ENCODE results near the gene PARD3B. TPM values are rescaled to one million over a fixed set of nuclear protein-coding genes. Genes with fewer than 3 reads are reported as not detected.

The PARD3B gene
- total RNA-seq, 1 donor from 2014 or later: 0.66 TPM

DNA sequence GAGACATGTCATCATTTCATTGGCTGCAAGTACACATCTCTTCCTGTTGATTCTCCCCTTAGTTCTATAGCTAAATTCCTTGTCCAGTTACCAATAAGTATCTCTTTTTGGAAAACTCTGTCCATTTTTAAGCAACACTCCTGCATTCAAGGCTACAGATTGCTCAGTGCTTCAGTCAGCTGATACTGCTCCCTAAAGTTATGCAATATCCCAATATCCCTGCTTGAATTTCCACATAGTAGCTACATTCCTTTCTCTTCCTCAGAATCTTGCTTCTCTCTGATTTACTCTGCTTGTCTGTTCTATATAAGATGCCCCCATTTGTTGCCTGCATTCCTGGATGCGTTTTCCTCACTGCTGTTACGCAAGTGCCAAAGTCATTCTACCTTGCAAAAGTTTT lies 109.8 kb downstream of the PARD3B start:
- Mint-ChIP-seq H3K4me3 (ENCODE audit: unreplicated experiment) (no peak overlapping the region), H3K36me3 (ENCODE audit: unreplicated experiment) (no peaks in the 10 kb centered on the region), H3K27ac (ENCODE audit: unreplicated experiment) (no peak overlapping the region), H3K27me3 (ENCODE audit: unreplicated experiment) (no peaks in the 10 kb centered on the region), H3K9me3 (ENCODE audit: unreplicated experiment) (no peaks in the 10 kb centered on the region), H3K4me1 (ENCODE audit: low read depth, unreplicated experiment) (no peaks in the 10 kb centered on the region)
- no peak for DNase-seq
- no peak for TF ChIP-seq CTCF (IDR thresholded peaks at IDR 0.05; ENCODE audit: partially characterized antibody, unreplicated experiment)

DNA sequence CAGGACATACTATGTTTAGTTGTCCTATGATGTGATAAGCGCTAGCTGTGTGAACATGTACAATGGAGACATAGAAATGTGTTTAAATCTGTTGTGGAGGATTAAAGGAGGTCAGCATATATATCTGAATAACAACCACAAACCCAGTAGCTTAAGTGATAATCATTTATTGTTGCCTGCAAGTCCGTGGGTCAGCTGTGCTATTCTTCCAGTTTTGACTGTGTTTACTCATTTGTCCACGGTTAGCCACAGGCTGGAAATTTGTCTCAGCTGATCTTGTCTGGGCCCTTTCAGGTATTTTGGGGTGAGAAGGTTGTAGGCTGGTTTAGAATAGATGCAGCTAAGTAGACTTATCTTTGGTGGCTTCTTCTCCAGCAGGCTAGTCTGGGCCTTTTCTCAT lies 110.4 kb downstream of the PARD3B start:
- Mint-ChIP-seq H3K27ac (ENCODE audit: unreplicated experiment) (no peak overlapping the region), H3K9me3 (ENCODE audit: unreplicated experiment) (no peaks in the 10 kb centered on the region), H3K27me3 (ENCODE audit: unreplicated experiment) (no peaks in the 10 kb centered on the region), H3K36me3 (ENCODE audit: unreplicated experiment) (no peaks in the 10 kb centered on the region), H3K4me1 (ENCODE audit: low read depth, unreplicated experiment) (no peaks in the 10 kb centered on the region), H3K4me3 (ENCODE audit: unreplicated experiment) (no peak overlapping the region)
- no peak for TF ChIP-seq CTCF (IDR thresholded peaks at IDR 0.05; ENCODE audit: partially characterized antibody, unreplicated experiment)
- no peak for DNase-seq

- no peak overlapping the region for H3K4me3 Mint-ChIP-seq (ENCODE audit: unreplicated experiment)
- H3K9me3 Mint-ChIP-seq (ENCODE audit: unreplicated experiment): no peaks in the 10 kb centered on the region
- no peak for TF ChIP-seq CTCF (IDR thresholded peaks at IDR 0.05; ENCODE audit: partially characterized antibody, unreplicated experiment)
- H3K27me3 Mint-ChIP-seq (ENCODE audit: unreplicated experiment): no peaks in the 10 kb centered on the region
- no peak overlapping the region for H3K27ac Mint-ChIP-seq (ENCODE audit: unreplicated experiment)
- no peaks in the 10 kb centered on the region for H3K36me3 Mint-ChIP-seq (ENCODE audit: unreplicated experiment)
- no peak for DNase-seq
- H3K4me1 Mint-ChIP-seq (ENCODE audit: low read depth, unreplicated experiment): no peaks in the 10 kb centered on the region
Observed at GRCh38 chr2:204657024-204657423, 111.7 kb downstream of the PARD3B start.

DNA sequence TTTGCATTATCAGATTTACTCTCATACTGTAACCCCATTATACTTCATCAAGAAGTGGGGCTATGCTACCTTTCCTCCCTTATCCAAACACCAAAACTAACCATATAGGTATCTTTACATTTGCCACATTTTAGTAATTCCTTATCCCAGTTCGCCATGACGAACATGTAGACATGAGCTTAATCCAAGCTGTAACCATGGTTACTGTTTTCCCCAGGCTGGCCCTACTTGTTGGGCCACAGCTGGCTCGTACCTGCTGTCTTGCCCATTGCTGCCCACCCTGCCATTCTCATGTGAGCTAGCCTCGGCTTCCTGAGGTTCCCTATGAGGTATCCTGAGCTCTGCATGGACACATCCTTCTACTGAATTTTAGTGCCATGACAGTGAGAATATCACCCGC lies 117.7 kb downstream of the PARD3B start:
- Mint-ChIP-seq H3K4me3 (ENCODE audit: unreplicated experiment) (no peak overlapping the region), H3K4me1 (ENCODE audit: low read depth, unreplicated experiment) (no peaks in the 10 kb centered on the region), H3K36me3 (ENCODE audit: unreplicated experiment) (no peaks in the 10 kb centered on the region), H3K27me3 (ENCODE audit: unreplicated experiment) (no peaks in the 10 kb centered on the region), H3K9me3 (ENCODE audit: unreplicated experiment) (no peaks in the 10 kb centered on the region), H3K27ac (ENCODE audit: unreplicated experiment) (no peak overlapping the region)
- DNase-seq: no peak
- TF ChIP-seq CTCF (IDR thresholded peaks at IDR 0.05; ENCODE audit: partially characterized antibody, unreplicated experiment): no peak

DNA sequence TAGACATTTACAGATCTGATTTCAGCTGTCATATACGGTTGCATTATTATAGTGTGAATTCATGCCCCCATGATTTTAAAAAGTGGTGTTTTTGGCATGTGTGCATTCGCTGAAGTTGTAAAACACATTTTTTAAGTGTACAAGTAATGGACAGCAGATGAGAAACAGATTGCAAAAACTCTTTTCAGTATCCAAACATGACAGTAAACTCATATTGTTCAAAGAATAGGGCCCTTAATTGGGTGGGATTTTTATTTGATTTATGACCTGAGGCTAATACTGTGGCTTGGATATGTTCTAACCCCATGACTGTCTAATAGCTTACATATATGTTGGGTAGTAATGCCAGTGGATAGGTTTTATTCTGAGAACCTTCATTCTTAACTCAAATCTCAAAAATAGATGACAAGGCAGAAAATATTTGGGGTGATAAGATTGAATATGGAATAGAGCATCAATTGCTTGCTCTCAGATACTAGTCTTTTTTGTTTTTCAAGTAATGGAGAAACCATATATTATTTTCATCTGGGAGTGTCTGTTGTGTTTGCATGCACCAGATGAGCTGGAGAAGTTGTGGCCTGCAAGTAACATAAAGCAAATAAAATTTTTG lies 118.6 kb downstream of the PARD3B start:
- Mint-ChIP-seq H3K27ac (ENCODE audit: unreplicated experiment) (no peak overlapping the region), H3K4me1 (ENCODE audit: low read depth, unreplicated experiment) (no peaks in the 10 kb centered on the region)
- no peak for DNase-seq

More for the DNA sequence above, 118.6 kb downstream of the PARD3B start:
- no peak for TF ChIP-seq CTCF (IDR thresholded peaks at IDR 0.05; ENCODE audit: partially characterized antibody, unreplicated experiment)
- Mint-ChIP-seq H3K27me3 (ENCODE audit: unreplicated experiment) (no peaks in the 10 kb centered on the region), H3K4me3 (ENCODE audit: unreplicated experiment) (no peak overlapping the region), H3K36me3 (ENCODE audit: unreplicated experiment) (no peaks in the 10 kb centered on the region), H3K9me3 (ENCODE audit: unreplicated experiment) (no peaks in the 10 kb centered on the region)
